Effector CD8-positive, alpha-beta T cell (primary cell): ENCODE measurements around the gene GLO1.
A peak's percentile ranks its signal among the peaks of the same experiment; 100 is the strongest.

Experiments
- DNase-seq: peaks from one replicate; lab custom pipeline; 2025; lab: John Stamatoyannopoulos, UW

GLO1 gene

GRCh38 chr6:38671885-38672467 is 31.0 kb downstream of the GLO1 start:
- DNase-seq, result no peak

DNA sequence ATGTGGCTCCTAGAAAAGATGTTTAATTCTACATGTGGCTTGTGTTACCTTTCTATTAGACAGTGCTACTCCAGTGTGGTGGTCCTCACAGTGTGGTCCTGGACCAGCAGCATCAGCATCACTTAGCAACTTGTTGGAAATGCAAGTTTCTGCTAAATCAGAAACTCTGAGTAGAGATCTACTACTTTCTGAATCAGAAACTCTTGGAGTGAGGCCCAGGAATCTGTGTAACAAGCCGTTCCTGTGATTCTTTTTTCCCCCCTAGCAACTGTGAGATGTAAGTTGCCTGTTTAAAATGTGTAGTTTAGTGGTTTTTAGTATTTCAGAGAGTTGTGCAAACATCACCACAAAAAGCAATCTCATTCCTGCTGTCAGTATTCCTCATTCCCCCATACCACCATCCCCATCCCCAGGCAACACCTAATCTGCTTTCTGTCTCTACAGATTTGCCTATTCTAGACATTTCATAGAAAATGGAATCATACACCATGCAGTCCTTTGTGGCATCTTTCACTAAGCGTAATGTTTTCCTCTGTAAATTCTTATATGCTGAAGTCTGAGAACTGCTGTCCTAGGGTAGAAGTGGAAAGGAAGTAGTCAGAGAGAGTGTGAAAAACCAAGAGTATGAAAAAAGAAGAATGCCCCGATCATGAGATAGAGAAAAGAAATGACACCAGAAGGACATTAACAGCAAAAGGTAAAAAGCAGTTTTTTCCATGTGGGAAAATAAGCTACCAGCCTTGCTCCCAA is 44.4 kb downstream of the GLO1 start:
- DNase-seq, result no peak

- DNase-seq, result no peak
Measured at GRCh38 chr6:38656896-38657295, 46.0 kb downstream of the GLO1 start.

DNA sequence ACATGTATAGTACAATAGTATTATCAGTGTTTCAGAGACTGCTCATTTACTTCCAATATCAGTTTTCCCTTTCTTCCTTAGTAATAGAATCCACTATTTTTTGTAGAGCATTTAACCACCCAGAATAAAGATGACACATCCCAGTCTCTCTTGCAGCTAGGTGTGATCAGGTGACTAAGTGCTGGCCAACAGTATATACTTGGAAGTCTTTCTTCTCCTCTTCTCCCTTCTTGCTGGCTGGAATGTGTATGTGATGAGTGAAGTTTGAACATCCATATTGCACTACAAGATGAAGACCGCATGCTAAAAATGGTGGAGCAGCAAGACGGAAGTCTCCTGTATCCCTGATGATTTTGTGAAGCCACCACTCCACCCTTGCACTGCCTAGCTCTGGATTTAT is 48.7 kb downstream of the GLO1 start:
- no peak for DNase-seq

DNA sequence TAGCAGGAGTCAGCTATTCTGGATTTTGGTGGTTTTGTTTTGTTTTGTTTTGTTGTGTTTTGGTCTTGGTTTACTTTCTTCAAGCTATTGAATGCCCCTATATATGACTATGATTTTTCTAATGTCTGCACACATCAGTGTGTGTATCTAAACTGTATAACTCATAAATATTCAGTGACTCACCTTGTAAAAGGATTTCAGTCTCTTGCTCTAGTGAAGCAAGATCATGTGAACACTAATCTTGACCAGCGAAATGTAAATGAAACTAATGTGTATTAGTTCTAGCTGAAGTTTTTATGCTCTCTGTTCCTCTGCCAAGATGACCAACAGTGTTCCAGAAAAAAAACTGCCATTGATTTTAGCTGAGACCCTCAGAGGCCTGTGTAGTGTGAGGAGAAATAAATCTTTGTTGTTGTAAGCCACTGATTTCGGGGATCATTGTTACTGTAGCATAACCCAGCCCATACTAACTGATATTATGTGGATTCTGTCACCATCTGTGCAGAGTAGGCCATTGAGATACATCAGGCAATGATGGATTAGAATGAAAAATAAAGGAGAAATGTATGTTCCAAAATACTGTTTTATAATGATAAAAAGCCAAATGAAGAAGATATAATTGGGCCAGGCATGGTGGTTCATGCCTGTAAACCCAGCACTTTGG is 51.7 kb downstream of the GLO1 start:
- DNase-seq, result no peak

DNA sequence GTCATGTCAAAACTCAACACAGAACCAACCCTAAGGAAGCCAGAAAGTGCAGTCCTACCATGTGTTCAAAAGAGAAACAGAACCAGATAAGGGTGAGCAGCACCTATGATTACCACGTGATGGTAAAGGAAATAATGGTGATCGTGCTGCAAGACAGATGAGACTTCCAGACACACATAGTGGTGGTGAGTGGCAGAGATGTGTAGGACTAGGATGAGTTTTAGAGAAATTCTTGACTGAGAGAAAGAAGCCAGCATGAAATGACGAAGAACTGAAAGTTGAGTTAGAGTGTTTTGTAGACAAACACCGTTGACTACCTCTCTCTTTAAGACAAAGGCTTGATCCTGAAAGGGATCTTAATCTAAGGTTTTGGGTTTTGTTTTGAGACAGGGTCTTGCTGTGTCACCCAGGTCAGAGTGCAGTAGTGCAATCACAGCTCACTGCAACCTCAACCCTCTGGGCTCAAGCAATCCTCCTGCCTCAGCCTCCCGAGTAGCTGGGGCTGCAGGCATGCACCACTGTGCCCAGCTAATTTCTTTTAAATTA is 52.7 kb downstream of the GLO1 start:
- DNase-seq, result no peak

GRCh38 chr6:38649744-38650143 is 53.2 kb downstream of the GLO1 start:
- DNase-seq, result no peak

GRCh38 chr6:38648629-38649028 is 54.3 kb downstream of the GLO1 start:
- DNase-seq, result no peak

DNA sequence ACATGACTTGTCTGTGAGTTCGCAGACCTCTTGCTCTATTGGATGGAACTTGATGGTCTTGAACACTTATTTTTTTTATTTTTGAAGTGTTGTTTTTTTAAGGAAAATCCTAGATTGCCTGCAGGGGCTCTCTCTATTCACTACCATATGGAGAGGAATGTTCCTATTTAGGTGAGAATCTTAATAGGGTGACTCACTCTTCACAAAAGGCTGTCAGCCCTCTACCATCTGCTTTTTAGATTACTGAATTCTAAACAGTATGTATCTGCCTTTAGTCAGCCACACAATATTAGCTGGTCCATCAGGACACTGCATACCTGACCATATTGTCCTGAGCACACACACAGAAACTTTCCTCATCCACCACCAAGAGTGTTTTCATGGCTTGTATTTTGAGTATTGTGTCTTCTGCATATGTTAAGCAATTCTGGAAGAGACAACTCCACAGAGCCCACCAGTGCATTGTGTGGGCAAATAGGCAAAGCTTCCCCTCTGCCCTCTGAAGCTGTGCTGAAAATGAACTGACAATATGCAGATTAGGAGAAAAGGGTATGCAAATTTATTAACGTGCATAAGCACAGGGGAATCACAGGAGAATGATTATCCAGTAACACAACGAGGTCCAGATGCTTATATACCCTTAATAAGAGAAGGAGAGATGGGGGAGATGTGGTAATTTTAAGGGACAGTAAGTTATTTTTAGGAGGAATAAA is 56.6 kb downstream of the GLO1 start:
- no peak for DNase-seq

- DNase-seq, result no peak
Measured at GRCh38 chr6:38644951-38645350, 58.0 kb downstream of the GLO1 start.

DNA sequence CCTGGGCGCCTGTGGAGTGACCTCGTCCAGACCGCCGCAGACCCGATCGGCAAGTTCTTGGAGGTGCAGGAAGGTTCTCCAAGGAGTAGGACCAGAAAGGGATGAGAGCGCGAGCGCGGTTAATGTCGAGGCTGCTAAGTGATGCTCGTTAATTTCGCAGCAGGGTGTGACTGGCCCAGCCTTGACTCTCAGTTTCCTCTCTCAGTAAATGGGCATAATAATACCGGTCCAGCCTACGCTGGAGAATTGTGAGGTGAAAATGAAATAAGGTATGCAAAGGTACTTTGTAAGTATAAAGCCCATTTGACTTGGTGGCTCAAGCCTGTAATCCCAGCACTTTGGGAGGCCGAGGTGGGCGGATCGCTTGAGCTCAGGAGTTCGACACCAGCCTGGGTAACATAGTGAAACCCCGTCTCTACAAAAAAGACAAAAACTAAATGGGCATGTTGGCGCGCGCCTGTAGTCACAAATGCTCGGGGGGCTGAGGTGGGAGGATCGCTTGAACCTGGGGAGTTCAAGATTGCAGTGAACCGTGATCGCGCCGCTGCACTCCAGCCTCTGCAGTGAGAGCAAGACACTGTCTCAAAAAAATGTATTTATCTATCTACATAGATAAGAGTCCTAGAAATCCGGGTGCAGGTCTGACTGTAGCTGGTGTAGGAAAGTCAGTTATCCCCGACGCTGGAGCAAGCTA is 62.6 kb downstream of the GLO1 start:
- no peak for DNase-seq

DNA sequence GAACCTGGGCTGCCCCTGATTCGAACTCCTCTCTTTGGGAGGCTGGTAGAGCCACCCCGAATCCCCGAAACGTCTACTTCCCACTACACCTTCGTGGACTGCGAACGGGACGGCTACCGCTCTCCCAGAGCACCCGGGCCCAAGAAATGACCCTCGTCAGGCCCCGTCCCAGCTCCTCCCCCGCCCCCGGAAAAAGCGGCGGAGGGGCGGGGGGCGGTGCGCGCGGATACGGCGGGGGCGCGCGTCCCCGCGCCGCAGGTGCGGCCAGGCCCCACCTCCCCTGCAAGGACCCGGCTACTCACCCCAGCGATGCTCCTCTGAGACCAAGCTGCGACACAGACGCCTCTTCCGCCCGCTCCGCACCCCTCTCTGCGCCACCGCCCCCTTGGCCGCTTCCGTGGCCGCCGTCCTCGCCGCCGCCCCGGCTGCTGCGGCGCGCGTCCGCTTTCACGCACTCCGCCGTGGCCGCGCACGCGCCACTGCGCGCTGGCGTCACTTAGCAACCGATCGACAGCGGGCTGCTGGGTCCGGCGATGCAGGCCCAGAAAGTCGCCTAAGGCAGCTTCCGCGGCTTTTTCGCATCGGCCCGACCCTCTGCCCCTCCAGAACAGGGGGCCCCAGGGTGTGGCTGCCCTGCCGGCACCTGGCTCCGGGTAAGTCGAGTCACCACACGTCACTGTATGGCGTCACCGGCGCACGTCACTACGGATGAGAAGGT is 63.3 kb downstream of the GLO1 start, which contains the start of gene BTBD9:
BTBD9 (minus strand) TSS at position 432 of the 718 bp plus-strand sequence.
- peak; percentile 64 for DNase-seq

DNA sequence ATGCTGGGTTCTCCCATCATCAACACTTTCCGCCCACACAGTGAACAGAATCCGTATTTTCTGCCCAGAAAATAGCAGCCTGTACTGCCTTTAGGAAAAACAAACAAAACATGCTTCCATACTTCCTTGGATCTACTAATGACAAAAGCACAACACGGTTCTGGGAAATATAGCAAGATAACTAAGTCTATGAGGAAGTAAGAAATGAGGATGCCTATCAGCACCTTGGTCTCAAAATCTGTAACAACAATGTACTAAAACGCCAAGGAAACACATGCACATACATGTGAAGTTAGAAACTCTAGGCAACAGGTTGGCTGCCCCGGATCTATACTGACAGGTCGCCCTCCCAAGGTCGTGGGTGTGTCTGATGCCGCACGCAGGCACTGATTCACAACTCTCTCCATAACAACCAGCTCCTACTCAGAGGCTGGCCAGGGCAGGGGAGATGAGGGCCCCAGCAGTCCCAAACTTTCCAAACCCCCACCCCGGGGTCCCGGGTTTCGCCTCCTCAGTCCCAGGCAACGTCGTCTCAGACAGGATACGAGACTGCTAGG is 63.9 kb downstream of the GLO1 start:
- DNase-seq, result peak; percentile 39

DNA sequence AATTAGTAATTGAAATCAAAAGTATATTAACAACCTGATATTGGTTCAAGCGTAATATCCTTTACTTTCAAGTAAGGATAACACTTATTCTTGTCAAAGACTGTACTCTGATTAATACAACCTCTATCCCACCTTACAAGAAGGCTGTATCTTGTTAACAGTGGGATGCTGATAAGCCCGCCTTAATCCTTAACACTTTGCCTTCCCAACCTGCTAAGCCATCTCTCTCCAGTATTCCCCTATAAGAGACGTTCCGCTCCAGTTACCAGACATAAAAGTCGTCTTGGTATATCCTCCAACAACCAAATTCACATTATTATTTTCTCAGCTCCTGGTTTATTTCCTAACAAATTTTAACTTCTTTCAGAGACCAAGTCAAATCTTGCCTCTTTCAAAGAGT is 65.2 kb downstream of the GLO1 start:
- no peak for DNase-seq

- DNase-seq, result no peak
Measured at GRCh38 chr6:38636027-38636426, 66.9 kb downstream of the GLO1 start.

DNA sequence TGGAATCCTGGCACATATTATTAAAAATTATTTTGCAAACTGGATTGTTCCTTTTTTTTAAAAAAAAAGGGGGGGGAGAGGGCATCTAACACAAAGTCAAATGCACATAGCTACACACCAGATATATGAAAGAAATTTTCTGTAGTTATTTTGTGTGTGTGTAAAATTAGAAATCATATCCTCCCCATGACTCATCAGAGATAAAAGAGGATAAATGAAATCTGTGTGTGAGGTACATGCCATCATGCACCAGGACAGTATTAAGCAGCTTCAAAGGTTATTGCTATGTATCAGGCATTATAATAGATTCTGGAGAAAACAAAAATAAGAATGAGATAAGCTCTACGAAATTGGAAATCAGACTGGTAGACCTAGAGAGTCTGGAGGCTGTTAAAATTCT is 68.4 kb downstream of the GLO1 start:
- DNase-seq, result no peak

GRCh38 chr6:38632490-38632889 is 70.5 kb downstream of the GLO1 start:
- DNase-seq, result no peak

DNA sequence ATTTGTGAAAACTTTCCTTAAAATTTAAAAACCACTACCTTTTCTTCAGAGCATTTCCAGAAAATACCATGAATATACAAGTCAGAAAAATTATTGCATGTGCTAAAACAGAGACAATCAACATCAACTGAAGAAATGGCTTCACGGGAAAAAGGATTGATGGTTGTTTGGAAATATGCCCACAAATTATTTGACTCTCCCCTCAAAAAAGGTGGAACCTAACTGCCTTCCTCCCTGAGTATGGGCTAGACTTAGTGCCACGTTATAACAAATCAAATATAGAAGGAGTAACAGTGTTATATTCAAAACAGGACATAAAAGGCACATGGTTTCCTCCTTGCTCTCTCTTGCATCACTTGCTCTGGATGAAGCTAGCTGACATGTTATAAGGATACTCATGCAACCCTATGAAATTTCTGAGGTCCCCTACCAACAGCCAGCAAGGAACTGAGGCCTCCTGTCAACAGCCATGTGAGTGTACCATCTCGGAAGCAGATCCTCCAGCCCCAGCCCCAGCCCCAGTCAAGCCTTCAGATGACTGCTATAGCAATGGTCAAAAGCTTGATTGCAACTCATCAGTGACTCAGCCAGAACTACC is 71.7 kb downstream of the GLO1 start:
- no peak for DNase-seq
